Duodenal mucosa (tissue), 2 donors: ENCODE results near the gene PRPF31.

Source experiments
- H3K27ac ChIP-seq: one replicate; pipeline ENCODE4 v1.7.0; 2013; ENCODE audit warnings: low read depth, low read length
- H3K27me3 ChIP-seq, 2 donors: one replicate each; pipeline ENCODE4 v1.7.0; 2013; ENCODE audit warnings: low read length in 2 of 2, control low read depth in 1 of 2; ENCODE audit not compliant: insufficient read depth in 2 of 2, control insufficient read depth in 1 of 2
- H3K36me3 ChIP-seq, 2 donors: one replicate each; pipeline ENCODE4 v1.7.0; 2013; ENCODE audit warnings: low read length in 2 of 2, control low read depth in 1 of 2; ENCODE audit not compliant: insufficient read depth in 2 of 2, control insufficient read depth in 1 of 2
- H3K4me1 ChIP-seq, 2 donors: one replicate each; pipeline ENCODE4 v1.7.0; 2013; ENCODE audit warnings: low read length in 2 of 2, control low read depth in 1 of 2; ENCODE audit not compliant: insufficient read depth in 2 of 2, control insufficient read depth in 1 of 2
- H3K4me3 ChIP-seq, 2 donors: one replicate each; pipeline ENCODE4 v1.7.0; 2013; ENCODE audit warnings: low read length in 2 of 2, low read depth in 1 of 2
- H3K9ac ChIP-seq, 2 donors: one replicate each; pipeline ENCODE4 v1.7.0; 2013; ENCODE audit warnings: low read length in 2 of 2, low read depth in 1 of 2
- H3K9me3 ChIP-seq, 2 donors: one replicate each; pipeline ENCODE4 v1.7.0; 2013; ENCODE audit warnings: low read length in 2 of 2, control low read depth in 1 of 2; ENCODE audit not compliant: control insufficient read depth in 1 of 2

Gene PRPF31

DNA sequence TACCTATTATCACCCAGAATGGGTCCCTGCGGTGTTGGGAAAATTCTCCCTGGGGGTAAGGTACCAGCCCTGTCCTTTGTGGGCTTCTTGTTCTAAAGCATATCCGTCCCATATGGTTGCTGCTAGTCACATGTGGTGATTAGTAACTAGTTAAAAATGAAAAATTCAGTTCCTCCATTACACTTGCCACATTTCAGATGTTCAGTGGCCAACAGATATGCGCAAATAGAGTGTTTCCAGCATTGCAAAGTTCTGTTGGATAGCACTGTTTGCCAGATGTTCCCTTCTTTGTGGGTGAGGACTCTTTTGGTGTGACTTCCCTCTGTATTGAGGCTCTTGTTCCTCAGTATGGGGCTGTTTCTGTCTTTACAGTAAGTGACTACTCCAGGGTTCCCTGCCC, 25.8 kb downstream of the PRPF31 start:
- Histone ChIP-seq H3K27me3 (no peaks in the 10 kb centered on the region), H3K4me3 (no peak overlapping the region), H3K9me3 (no peaks in the 10 kb centered on the region), H3K9ac (no peak overlapping the region), H3K36me3 (peaks cover 35 to 50% of the 10 kb centered on the region in 2 donors), H3K4me1 (peaks cover 31 to 37% of the 10 kb centered on the region in 2 donors), H3K27ac (no peak overlapping the region)

DNA sequence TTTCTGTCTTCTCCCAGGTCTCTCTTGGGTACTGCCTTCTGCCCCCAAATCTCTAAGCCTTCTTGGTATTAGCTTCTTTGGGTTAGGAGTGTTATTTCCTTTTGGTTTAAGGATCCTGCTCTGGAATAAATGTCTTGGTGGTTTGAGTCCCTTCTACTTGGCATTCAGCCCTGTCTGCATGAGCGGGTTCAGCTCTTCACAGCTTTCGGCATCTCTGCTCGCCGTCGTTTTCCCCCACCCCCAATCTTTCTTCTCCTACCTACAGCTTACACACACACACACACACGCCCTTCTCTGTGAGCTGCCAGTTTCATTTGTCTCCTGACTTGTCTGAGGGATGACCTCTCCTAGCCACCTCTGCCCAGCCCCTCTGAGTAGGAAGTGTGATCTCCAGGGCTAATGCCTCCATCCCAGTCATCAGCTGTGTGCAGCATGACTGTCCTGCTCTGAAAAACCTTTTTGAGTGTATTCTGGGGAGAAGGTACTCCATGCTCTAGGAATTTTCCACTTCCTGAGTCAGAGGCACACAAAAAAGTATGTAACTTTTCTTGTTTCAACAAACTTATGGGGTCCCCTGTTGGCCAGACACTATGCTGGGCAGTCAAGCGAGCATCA, 26.7 kb downstream of the PRPF31 start:
- H3K4me1 ChIP-seq, result peaks cover 28 to 33% of the 10 kb centered on the region in 2 donors
- peaks cover 44 to 59% of the 10 kb centered on the region in 2 donors for H3K36me3 ChIP-seq
- no peak overlapping the region for H3K4me3 ChIP-seq
- H3K9ac ChIP-seq, result no peak overlapping the region
- no peak overlapping the region for H3K27ac ChIP-seq
- no peaks in the 10 kb centered on the region for H3K27me3 ChIP-seq
- H3K9me3 ChIP-seq, result no peaks in the 10 kb centered on the region

DNA sequence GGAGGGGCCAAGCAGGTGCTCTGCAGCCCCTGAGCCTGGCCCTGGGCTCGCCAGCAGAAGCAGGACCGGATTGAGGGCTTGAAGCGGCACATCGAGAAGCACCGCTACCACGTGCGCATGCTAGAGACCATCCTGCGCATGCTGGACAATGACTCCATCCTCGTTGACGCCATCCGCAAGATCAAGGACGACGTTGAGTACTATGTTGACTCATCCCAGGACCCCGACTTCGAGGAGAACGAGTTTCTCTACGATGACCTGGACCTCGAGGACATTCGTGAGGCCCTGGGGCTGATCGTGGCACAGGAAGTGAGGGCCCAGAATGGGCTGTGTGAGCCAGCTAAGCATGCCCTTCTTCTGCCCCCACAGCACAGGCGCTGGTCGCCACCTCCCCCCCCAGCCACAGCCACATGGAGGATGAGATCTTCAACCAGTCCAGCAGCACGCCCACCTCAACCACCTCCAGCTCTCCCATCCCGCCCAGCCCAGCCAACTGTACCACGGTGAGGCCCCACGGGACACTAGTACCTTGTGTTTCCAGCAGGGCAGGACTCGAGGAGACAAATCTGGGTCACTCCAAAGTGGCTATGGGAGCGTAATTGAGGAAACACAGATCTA, 30.1 kb downstream of the PRPF31 start:
- H3K9me3 ChIP-seq, result no peaks in the 10 kb centered on the region
- peaks cover 67 to 86% of the 10 kb centered on the region in 2 donors for H3K36me3 ChIP-seq
- no peak overlapping the region for H3K27ac ChIP-seq

DNA sequence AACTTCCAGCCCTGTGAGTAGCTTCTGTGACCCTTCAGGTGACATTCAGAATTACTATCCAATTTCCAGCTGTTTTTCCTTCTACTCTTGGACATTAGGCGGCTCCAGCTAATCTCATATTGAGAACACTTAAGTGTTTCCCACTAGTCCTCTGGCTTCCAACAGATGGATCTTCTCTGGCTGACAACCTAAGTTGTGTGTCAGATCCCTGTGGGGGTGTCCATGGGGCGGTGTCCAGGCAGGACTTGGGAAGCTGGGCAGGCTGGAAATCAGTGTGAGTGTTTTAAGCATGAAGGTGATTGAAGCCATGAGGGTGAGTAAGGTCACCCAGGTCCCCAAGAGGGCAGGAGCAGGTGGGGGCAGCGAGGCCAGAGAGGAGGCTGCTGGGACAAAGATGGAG, 32.1 kb downstream of the PRPF31 start:
- peaks cover 80 to 92% of the 10 kb centered on the region in 2 donors for H3K36me3 ChIP-seq
- H3K9ac ChIP-seq, result no peak overlapping the region
- no peaks in the 10 kb centered on the region for H3K27me3 ChIP-seq
- H3K9me3 ChIP-seq, result no peaks in the 10 kb centered on the region
- H3K4me1 ChIP-seq, result no peaks in the 10 kb centered on the region
- no peak overlapping the region for H3K4me3 ChIP-seq
- no peak overlapping the region for H3K27ac ChIP-seq

More for the DNA sequence above, 30.1 kb downstream of the PRPF31 start:
- Histone ChIP-seq H3K4me1 (peaks cover 10 to 11% of the 10 kb centered on the region in 2 donors), H3K9ac (no peak overlapping the region), H3K4me3 (no peak overlapping the region), H3K27me3 (no peaks in the 10 kb centered on the region)

DNA sequence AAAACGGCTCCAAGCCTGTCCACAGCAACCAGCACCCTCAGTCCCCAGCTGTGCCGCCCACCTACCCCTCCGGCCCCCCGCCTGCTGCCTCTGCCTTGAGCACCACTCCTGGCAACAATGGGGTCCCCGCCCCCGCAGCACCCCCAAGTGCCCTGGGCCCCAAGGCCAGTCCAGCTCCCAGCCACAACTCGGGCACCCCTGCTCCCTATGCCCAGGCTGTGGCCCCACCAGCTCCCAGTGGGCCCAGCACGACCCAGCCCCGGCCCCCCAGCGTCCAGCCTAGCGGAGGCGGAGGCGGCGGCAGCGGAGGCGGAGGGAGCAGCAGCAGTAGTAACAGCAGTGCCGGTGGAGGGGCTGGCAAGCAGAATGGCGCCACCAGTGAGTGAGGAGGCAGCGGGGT, 32.6 kb downstream of the PRPF31 start:
- Histone ChIP-seq H3K27me3 (no peaks in the 10 kb centered on the region), H3K9ac (no peak overlapping the region), H3K4me1 (no peaks in the 10 kb centered on the region), H3K36me3 (peaks cover 80 to 92% of the 10 kb centered on the region in 2 donors), H3K4me3 (no peak overlapping the region), H3K27ac (no peak overlapping the region), H3K9me3 (no peaks in the 10 kb centered on the region)

DNA sequence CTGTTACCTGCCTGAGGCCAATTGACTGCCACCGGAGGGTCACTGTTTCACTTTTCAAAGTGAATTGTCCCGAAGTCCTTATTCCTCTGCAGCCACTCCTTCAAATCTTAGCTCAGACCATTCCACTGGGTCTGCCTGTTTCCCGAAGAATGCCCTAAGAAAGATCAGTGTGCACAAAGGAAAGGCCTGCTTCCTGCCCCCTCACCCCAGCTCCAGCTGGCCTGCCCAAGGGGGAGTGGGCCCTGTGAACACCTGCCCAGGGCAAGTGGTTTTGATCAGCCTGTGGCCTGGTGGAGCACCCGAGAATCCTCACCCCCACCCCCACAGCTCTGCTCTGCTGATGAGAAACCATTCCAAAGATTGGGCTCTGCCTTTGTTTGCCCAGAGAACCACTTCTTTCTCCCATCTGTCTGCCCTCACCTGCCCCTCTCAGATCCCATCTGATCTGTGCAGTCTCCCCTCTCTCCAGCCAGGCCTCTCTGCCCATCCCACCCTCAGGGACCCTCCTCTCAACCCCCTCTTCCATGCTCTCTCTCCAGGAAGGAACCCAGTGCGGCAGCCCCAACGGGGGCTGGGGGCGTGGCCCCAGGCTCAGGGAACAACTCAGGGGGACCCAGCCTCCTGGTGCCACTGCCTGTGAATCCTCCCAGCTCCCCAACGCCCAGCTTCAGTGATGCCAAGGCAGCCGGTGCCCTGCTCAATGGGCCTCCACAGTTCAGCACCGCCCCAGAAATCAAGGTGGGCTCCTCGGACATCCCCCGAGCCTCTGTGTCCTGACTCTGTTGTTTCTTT, 33.7 kb downstream of the PRPF31 start:
- no peaks in the 10 kb centered on the region for H3K4me1 ChIP-seq
- peaks cover 81 to 92% of the 10 kb centered on the region in 2 donors for H3K36me3 ChIP-seq
- H3K4me3 ChIP-seq, result no peak overlapping the region
- H3K27ac ChIP-seq, result no peak overlapping the region
- H3K27me3 ChIP-seq, result no peaks in the 10 kb centered on the region
- no peak overlapping the region for H3K9ac ChIP-seq
- no peaks in the 10 kb centered on the region for H3K9me3 ChIP-seq

DNA sequence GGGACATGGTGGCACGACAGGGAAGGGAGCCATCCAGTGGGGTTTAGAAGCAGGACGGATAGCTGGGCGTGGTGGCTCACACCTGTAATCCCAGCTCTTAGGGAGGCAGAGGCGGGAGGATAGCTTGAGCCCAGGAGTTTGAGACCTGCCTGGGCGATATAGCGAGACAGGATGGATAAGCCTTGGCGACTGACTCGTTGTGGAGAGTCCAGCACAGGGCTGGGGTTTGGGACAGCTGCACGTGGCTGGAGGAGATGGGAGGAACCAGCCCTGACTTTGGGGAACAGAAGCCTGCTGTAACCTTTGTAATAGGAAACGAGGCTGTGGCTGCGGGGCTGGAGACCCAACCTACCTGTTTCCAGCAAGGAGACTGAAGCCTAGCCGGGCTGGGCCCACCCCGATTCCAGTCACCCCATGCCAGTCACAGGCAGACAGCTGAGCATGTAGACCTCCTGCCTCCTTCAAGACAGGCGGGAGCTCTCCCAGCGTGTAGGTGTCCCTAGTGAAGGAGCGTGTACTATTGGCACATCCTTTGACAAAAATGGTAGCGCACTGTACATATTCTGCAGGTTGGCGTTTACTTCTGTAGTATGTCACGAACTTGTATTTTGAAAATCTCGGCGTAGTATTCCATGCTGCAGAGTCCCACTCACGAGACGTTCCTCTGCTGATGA, 35.9 kb downstream of the PRPF31 start:
- Histone ChIP-seq H3K9me3 (no peaks in the 10 kb centered on the region), H3K27ac (no peak overlapping the region), H3K4me1 (peaks cover 0 to 4% of the 10 kb centered on the region in 2 donors), H3K4me3 (no peak overlapping the region), H3K9ac (no peak overlapping the region), H3K36me3 (peaks cover 80 to 92% of the 10 kb centered on the region in 2 donors), H3K27me3 (no peaks in the 10 kb centered on the region)

DNA sequence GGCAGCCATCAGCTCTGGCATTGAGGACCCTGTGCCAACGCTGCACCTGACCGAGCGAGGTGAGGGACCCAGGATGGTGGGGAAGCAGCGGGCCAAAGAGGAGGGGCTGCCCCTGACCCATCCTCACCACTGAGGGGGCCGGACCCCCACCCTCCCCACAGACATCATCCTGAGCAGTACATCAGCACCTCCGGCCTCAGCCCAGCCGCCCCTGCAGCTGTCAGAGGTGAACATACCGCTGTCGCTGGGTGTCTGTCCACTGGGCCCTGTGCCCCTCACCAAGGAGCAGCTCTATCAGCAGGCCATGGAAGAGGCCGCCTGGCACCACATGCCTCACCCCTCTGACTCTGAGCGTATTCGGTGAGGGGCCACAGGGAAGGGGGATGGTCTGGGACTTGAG, 36.7 kb downstream of the PRPF31 start:
- Histone ChIP-seq H3K27me3 (no peaks in the 10 kb centered on the region), H3K4me3 (no peak overlapping the region), H3K9me3 (no peaks in the 10 kb centered on the region), H3K36me3 (peaks cover 74 to 92% of the 10 kb centered on the region in 2 donors), H3K9ac (no peak overlapping the region), H3K4me1 (peaks cover 0 to 4% of the 10 kb centered on the region in 2 donors), H3K27ac (no peak overlapping the region)

DNA sequence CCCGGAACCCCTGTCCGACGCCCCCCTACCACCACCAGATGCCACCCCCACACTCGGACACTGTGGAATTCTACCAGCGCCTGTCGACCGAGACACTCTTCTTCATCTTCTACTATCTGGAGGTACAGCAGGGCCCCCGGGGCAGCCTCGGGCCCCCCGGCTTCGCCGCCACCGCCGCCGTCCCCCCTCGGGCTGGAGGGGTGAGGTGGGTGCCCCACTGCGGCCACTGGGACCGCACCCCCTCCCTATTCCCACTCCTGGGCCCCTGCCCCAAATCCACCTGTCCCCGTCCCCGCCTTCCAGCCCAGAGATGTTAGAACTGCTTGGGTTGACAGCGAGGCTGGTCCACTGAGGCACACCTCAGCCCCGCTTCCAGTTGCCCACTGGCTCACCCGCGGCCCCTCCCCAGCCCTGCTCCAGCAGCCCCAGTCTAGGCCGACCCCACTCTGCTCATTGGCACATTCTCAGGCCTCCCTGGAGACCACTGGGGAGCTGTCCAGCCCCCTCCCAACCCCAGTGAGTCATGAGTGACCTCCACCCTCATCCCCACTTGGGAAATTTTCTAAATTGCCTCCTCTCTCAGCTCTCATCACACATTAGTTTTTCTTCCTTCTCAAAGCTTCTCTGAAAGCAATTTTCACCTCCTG, 37.4 kb downstream of the PRPF31 start:
- H3K27ac ChIP-seq, result no peak overlapping the region

More for the DNA sequence above, 37.4 kb downstream of the PRPF31 start:
- no peaks in the 10 kb centered on the region for H3K27me3 ChIP-seq
- peaks cover 1 to 4% of the 10 kb centered on the region in 2 donors for H3K4me1 ChIP-seq
- H3K9me3 ChIP-seq, result no peaks in the 10 kb centered on the region
- H3K36me3 ChIP-seq, result peaks cover 71 to 92% of the 10 kb centered on the region in 2 donors
- H3K9ac ChIP-seq, result no peak overlapping the region
- no peak overlapping the region for H3K4me3 ChIP-seq
